GM19324 (cell line): Measurements from ENCODE around the gene SPTBN1.

Experiments used
- ATAC-seq: cut with Tn5 transposase; IDR thresholded peaks from one replicate; pipeline ENCODE4 v1.9.1; 2021; ENCODE audit warnings: mild to moderate bottlenecking, moderate library complexity; ENCODE audit not compliant: unreplicated experiment, low FRiP score

The SPTBN1 gene

DNA sequence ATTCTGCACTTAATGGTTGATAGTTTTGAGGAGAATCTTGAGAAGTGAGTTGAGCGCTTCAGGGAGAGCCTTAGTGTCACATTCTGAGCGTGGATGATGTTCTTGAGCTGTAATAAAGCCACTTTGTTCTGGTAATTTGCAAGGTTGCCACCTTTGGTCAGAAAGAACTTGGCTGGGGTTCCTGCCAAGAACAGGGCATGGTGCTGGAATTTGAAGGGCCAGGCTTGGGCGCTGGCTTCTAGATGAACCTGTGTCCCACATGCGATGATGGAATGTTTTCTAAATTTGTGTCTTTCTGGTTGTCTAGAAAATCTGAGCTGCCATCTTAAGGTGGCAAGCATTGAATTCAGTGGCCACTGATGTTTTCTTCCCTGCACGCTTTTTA lies 143.2 kb downstream of the SPTBN1 start:
- ATAC-seq, result no peak

DNA sequence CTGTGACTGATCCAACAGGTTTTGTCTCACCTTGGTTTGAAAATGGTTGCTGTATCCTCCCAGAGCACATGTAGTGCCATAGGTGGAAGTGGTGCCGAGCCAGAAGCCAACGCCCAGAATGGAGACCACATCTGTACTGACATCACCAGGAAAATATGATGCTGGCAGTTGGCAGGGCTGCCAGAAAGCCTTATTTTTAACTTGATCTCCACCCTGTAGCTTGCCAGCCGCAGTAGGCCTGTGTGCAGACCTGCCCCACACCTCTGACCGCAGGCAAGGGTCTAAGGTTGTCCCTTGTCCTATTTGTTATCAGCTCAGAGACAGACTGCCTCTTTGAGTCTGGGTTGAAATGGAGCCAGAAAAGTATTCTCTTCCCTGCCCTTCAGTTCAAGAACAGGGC lies 143.8 kb downstream of the SPTBN1 start:
- no peak for ATAC-seq

DNA sequence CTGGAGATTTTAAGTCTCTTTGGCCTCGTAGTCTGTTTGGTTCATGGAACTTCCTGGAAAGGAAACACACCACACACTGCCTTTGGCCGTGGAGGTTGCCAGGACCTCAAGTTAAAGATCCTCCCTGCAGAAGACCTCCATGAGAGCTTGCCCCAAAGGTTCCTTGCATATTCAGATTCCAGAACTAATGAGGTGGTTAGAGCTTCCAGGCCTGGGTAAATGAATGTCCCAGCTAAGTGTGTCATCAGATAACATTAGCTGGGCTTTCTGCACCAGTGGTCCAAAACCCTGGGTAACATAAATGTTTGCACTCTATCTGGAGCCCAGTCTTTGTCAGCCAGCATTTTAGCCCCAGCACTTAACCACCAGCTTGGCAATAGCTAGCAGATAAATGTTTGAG lies 145.2 kb downstream of the SPTBN1 start:
- no peak for ATAC-seq

DNA sequence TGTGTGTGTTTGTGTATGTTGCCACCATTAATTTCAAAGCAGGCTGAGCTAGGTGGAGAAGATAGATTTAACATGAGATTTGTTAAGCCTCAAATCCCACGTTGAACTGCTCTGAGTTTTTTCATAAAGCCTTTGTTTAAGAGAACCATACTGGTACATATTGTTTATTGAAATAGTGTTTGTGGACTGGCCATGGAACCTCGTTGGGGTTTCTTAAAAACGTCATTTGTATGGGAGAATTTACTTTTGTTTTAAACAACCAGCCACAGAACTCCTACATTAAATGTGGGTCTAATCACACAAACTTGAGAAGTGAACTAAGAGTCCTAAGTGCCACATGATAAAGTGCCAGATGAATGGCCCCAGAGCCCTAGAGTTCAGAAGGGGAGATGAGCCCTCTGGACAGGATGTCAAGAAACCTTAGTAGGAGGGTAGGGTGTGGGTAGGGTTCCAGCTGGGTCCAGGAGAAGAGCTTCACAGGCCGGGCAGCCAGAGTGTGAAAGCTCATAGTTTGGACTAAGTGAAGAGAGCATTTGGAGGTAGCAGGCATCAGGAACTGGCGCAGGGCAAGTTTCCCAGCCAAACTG lies 146.7 kb downstream of the SPTBN1 start:
- no peak for ATAC-seq

DNA sequence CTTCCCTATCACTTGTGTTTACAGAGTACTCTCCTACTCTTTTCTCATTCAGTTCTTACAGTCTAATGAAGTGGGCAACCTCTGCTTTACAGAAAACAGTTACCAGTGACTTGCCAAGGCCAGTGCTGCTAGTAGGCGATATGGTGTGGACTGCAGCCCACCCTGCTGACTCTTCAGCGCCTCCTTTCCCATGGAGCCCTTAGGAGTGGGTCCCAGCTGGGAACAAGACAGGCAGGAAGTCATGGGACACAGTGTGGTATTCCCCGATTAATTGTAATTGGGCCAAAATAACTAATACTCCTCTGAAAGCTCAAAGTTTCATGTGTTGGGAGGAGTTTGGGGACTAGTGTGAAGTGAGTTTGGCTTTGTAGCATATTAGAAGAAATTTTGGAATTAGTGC lies 147.2 kb downstream of the SPTBN1 start:
- no peak for ATAC-seq

DNA sequence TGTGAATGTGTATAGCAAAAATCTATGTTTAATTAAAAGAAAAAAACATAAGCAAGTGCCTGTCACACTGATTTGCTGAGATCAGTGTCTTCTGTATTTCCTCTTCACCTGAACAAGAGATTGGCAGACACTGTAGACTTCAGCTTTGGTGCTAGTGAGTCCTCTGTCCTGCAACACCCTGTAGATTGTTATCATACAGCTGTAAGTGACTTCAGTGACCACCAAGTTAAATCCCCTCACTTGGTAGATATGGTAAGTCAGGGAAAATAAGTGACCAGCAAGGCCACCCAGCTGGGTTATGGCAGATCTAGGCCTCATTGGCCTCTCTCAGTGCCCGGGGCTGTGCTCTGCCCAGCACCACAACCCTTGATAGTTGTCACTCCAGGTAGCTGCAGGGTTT lies 147.7 kb downstream of the SPTBN1 start:
- ATAC-seq, result no peak

- ATAC-seq, result no peak
Observed at GRCh38 chr2:54604871-54605270, 148.7 kb downstream of the SPTBN1 start.

DNA sequence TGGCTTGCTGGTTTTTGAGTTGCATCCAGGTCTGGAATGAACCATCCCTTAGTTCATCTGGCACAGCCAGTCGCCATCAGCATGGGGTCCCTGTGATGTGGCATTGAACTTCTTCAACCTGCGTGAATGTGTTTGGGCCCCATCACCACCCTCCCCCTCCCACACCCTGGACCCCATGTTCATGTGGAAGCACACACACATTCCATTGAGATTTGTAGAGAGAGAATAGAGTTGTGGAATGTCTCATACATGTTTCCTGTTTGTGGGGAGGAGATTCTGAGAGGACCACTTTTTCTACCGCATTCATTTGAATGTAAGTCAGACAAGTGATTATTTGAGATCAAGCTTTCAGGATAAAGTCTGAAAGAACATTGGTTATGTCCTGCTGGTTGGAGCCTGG lies 149.7 kb downstream of the SPTBN1 start:
- ATAC-seq, result no peak

DNA sequence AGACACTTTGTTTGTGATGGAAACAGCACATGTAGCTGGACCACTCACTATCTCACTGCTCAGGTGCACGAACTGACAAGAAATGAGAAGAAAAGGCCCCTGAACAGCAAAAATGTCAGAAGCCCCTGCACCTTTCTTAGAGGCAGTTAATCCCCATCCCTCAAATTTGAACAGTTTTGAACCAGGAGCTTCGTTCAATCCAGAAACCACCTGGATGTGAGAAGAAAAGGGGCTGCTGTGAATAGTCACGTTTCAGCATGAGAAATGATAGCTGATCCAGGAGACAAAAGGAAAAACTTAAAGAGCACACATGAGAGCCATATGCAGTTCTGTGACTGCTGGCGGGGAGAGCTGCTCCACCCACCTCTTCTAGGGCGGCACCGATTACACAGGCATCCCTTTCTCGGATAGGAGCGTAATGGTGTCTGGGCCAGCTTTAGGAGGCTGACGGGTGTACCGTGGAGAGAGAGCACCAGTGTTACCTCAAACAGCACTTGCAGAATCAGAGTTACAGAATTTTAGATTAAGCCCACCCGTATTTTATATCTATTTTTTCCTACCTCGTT lies 150.3 kb downstream of the SPTBN1 start:
- no peak for ATAC-seq

GRCh38 chr2:54608224-54608623 lies 152.1 kb downstream of the SPTBN1 start:
- ATAC-seq, result no peak

DNA sequence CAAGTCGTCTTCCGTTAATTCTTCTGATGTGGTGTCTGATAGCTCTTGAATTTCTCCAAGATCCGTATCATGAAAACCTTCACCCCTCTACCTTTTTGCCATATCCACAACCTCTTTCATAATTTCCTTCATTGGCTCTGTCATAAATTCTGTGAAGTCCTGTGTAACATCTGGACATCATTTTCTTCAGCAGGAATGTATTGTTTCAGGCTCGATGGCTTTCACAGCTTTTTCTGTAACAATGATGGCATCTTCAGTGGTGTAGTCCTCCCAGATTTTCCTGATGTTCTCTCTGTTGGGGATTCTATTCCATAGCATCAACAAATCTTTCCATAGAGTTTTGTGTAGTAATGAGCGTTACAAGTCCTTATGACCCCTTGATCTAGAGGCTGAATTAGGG lies 153.1 kb downstream of the SPTBN1 start:
- no peak for ATAC-seq

- no peak for ATAC-seq
Observed at GRCh38 chr2:54609647-54610046, 153.5 kb downstream of the SPTBN1 start.

DNA sequence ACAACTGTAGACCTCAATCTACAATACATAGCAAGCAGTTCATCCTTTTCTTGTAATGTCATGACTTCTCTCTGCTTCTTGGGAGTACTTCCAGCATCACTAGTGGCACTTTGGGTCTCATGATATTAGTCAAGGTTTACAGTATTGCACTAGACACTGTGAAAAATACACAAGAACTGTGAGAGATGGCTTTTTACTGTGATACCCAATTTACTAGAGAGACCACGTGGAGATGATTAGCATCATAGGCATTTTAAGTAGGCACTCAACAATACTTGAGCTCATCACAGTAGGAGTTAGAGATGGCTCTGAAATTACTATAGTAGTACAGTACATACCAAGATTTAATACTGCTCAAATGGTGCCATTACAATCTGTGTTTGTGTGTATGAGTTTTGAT lies 154.6 kb downstream of the SPTBN1 start:
- no peak for ATAC-seq

DNA sequence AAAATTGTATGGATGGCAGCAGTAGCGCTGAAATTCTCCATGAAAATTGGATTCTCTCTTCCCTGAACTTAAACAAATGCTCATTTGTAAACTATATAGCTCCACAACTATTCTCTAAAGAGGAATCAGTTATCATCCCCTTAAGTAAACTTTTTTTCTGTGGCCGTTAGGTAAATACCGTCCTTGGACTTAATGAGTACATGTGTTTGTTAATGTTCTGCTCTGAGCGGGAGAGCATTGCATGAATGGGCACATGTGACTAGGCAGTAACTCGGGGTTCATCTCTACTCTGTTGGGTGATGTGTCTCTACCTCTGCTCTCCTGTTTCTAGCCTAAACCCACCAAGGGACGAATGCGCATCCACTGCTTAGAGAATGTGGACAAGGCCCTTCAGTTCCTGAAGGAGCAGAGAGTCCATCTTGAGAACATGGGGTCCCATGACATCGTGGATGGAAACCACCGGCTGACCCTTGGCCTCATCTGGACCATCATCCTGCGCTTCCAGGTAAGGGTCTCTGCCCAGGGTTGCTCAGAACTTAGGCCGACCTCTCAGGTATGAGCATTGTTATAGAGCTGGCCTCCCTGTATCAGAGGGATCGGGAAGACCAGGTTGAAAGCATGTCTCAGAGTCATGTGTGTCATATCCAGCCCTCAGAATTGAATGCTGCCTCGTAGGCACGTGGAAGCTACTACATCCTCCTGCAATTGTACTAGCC lies 155.9 kb downstream of the SPTBN1 start:
- no peak for ATAC-seq

DNA sequence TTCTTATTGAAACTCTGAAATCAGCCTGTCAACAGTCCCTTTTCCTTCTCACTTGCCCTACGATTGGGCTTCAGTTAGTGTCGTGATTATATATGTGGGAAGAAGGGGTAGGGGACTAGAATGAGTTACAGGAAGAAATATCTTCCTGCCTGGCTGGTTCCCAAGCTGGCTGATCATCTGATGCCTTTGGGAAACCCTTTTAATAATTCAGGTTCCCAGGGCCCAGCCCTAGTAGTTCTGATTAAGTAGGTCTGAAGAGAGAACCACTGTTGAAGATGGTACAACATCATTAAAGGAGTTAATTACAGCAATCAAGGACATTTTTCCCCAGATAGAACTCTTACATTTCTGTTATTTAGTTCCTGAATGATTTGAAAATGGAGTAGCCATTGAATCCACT lies 157.3 kb downstream of the SPTBN1 start:
- no peak for ATAC-seq

DNA sequence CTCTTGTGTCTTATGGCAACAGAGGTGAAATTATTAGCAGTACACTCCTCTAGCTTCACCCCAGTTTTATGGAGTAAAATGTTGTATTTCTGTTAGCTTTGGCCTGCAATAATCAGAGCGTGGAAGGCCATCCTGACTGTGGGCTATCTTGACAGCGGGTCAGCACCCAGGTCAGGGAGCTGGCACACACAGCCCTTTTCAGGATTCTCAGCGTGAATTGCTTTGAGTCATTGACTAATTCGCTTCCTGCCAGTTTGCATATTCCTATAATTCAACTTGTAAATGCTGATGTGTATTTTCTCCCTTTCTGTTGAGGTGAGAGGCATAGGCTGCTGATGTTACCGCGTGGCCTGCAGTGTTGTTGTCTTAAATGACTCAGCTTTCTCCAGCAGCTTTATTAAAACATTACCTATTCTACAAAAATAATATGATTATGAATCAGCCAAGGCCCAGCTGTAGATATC lies 157.7 kb downstream of the SPTBN1 start:
- no peak for ATAC-seq

DNA sequence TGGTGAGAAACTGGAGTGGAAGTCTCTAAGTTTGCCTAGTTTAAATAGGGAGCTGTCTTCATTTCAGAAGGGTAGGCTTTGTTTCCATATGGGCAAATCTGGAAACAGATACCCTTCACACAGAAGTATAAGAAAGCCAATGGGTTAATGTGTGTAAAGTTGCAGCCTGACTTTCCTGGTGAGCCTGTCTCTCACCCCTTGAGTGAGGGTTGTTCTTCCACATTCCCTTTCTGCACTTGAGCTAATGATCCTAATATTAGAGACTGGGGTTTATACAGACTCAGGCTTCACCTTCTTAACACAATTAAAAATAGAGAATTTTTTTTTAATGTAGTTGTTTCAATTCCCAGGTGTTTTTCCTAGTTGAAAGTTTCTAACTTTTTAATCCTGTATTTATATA lies 158.7 kb downstream of the SPTBN1 start:
- no peak for ATAC-seq

DNA sequence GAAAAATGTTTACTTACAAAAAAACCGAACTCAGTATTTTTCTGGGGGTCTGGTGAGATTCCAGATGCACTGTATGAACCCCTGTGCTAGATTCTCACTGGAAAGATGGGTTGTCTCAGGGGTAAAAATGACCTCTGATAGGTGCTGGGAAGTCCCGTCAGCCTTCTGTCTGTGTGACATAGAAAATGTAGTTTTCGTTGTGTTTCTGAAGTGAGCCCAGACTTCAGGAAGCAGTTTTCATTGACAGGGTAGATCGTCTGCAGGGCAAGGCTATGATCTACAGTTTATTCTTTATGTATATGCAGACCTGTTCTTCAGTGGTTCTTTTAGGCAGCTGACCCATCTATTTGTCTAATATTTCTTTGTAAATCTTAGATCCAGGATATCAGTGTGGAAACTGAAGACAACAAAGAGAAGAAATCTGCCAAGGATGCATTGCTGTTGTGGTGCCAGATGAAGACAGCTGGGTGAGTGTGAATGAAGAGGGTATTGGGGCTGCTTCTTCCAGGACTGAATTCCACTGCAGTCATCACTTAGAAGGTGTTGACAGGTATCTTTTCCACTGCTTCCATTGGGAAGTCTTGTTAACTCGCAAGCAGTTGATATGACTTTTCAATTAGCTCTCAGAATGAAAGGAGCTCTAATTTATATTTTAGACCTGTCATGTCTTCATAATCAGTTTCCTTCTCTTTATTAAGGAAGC lies 159.9 kb downstream of the SPTBN1 start:
- no peak for ATAC-seq

DNA sequence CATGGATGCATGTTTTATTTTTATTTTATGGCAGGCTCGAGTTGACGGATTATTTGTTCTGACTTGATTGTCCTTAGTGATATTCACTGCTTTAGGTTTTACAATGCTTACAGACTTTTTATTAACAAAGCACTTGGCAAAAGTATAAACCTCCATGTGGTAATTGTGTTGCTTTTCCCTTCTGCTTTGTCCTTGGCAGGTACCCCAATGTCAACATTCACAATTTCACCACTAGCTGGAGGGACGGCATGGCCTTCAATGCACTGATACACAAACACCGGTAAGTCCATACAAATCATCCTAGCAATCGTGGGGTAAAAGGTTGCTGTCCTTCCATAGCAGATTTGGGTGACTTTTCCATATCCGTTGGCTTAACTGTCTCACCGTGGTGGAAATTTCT lies 161.3 kb downstream of the SPTBN1 start:
- ATAC-seq, result no peak

DNA sequence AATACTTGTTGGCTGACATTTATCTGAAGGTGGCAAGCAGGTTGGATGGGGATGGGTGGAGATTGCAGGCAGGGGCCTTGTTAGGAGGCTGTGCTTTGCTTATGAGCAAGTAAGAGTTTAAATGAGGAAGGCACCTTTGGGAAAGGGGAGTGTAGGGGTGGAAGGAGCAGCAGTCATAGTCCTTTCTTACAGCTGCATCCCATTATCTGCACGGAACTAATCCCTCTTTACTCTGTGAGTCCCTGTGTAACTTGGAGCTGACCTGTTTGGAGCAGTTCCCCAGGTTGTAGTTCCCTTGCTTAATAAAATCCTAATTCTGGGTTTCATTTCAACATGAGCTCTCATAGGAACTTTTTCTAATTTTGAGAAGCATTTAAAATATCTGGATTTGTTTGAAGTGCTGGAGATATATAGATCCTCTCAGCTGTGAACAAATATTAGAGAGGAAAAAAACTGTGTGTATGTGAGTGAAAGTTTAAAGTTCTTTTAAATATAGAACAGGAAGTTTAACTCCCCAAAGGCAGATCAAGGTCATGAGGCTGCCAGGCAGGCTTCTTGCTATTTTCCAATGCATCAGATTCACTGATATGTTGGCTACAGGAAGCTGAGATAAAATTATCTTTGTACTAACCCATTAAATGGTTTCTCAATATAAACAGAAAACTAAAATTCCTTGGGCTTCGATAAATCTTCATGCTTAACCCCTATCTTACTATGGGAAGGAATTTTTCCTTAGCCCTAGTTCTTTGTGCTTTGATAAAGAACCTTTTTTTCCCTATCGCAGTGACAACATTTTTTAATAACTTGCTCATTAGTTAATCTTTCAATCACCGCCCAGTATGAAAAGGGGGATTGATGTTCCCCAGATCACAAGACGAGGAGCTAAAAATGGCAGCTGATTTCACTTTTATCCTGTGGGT lies 162.8 kb downstream of the SPTBN1 start:
- no peak for ATAC-seq
